ENCODE results near the gene CDC73. TPM values are rescaled to one million over a fixed set of nuclear protein-coding genes. Genes with fewer than 3 reads are reported as not detected.

Gene CDC73
- total and polyA plus RNA-seq, 10 of the 15 experiments (the other 5 are each of a cell fraction or from before 2014, with no cell fraction given): 10.6 to 43.4 (median 21.7) TPM

GRCh38 chr1:193118194-193118593 lies 3.6 kb upstream of the CDC73 start:
- H3K4me1 ChIP-seq (ENCODE audit: control insufficient read depth, insufficient read depth, low read length): no peaks in the 10 kb centered on the region; the same call in 1 of the 2 replicates
- TF ChIP-seq SMAD1 (IDR thresholded peaks at IDR 0.05; ENCODE audit: low read depth, partially characterized antibody) (no peak), PML (IDR thresholded peaks at IDR 0.05; ENCODE audit: low read length) (no peak), ZNF384 (IDR thresholded peaks at IDR 0.05; ENCODE audit: borderline replicate concordance, low read depth, low read length) (no peak), SP1 (IDR thresholded peaks at IDR 0.05; ENCODE audit: low read depth, low read length) (no peak)
- TF ChIP-seq, protein P1, sequence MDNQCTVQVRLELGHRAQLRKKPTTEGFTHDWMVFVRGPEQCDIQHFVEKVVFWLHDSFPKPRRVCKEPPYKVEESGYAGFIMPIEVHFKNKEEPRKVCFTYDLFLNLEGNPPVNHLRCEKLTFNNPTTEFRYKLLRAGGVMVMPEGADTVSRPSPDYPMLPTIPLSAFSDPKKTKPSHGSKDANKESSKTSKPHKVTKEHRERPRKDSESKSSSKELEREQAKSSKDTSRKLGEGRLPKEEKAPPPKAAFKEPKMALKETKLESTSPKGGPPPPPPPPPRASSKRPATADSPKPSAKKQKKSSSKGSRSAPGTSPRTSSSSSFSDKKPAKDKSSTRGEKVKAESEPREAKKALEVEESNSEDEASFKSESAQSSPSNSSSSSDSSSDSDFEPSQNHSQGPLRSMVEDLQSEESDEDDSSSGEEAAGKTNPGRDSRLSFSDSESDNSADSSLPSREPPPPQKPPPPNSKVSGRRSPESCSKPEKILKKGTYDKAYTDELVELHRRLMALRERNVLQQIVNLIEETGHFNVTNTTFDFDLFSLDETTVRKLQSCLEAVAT (IDR thresholded peaks at IDR 0.05): no peak
- TF ChIP-seq, protein P2, sequence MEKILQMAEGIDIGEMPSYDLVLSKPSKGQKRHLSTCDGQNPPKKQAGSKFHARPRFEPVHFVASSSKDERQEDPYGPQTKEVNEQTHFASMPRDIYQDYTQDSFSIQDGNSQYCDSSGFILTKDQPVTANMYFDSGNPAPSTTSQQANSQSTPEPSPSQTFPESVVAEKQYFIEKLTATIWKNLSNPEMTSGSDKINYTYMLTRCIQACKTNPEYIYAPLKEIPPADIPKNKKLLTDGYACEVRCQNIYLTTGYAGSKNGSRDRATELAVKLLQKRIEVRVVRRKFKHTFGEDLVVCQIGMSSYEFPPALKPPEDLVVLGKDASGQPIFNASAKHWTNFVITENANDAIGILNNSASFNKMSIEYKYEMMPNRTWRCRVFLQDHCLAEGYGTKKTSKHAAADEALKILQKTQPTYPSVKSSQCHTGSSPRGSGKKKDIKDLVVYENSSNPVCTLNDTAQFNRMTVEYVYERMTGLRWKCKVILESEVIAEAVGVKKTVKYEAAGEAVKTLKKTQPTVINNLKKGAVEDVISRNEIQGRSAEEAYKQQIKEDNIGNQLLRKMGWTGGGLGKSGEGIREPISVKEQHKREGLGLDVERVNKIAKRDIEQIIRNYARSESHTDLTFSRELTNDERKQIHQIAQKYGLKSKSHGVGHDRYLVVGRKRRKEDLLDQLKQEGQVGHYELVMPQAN (conservative IDR thresholded peaks at IDR 0.05): no peak
- FAIRE-seq (no peak), ATAC-seq (no peak), DNase-seq (ENCODE audit: low read depth, low spot score) (no peak)
- H3K9me3 ChIP-seq (replicated peaks; ENCODE audit: control insufficient read depth, insufficient read depth, low read length): no peaks in the 10 kb centered on the region
- H3K36me3 ChIP-seq (ENCODE audit: control insufficient read depth in 2 of 2, insufficient read depth in 2 of 2, low read length in 1 of 2): no peaks in the 10 kb centered on the region
- no peak overlapping the region for H3K4me3 ChIP-seq
- ChIA-PET RAD21 (ENCODE audit: unreplicated experiment) (interaction anchor here (0.7 kb wide), 1 partner anchor 14 kb away, joined by 3 read pairs; no protein-coding TSS in a partner anchor), POLR2A (no interaction called here), CTCF (interaction anchor here (0.7 to 1.1 kb wide), 3 partner anchors 9 to 48 kb away, joined by 3 read pairs; no protein-coding TSS in a partner anchor), SMC1A (ENCODE audit: uncharacterized antibody, unreplicated experiment) (interaction anchor here (1.2 to 3.0 kb wide), 3 partner anchors 11 to 311 kb away, joined by 3 to 10 read pairs (median 8); no protein-coding TSS in a partner anchor)
- H3K9ac ChIP-seq (ENCODE audit: control insufficient read depth, insufficient read depth, low read length): no peak overlapping the region
- no TSS peak for BruUV-seq (replicated peaks)
- intact Hi-C loops (cut with micrococcal nuclease; ENCODE audit: unreplicated experiment): no loop called here
- H3K27ac ChIP-seq (ENCODE audit: control insufficient read depth, insufficient read depth): no peak overlapping the region
- in situ Hi-C loops (cut with MboI): no loop called here
- 93% methylated on average over 3 of the region's 3 CpGs for WGBS (ENCODE audit: insufficient coverage, insufficient replicate concordance, low lambda C conversion rate, missing lambda C conversion rate)
- H3K79me2 ChIP-seq (ENCODE audit: control insufficient read depth, insufficient read depth, low read length): peaks cover 10% of the 10 kb centered on the region
- no peak overlapping the region for H3K4me2 ChIP-seq (ENCODE audit: control insufficient read depth, insufficient read depth)
- no peak overlapping the region for H2AFZ ChIP-seq (ENCODE audit: control insufficient read depth, low read depth, low read length)
- H4K20me1 ChIP-seq (ENCODE audit: control insufficient read depth, insufficient read depth): no peaks in the 10 kb centered on the region
- H3K27me3 ChIP-seq (replicated peaks in 1 of 2; ENCODE audit: control insufficient read depth in 2 of 2, insufficient read depth in 2 of 2, low read length in 1 of 2): no peaks in the 10 kb centered on the region
